ENCODE measurements around the gene ASB4.

ASB4 gene

GRCh38 chr7:95469848-95470247 is 15.9 kb upstream of the ASB4 start:
- Histone ChIP-seq H3K27ac (peak overlapping the region; percentile 17), H3K4me3 (ENCODE audit: low read depth, low read length) (no peak overlapping the region), H3K27me3 (replicated peaks) (no peaks in the 10 kb centered on the region), H3K36me3 (replicated peaks) (no peaks in the 10 kb centered on the region)
- in situ Hi-C loops (cut with HindIII; ENCODE audit: low pct_ligation_motif_present, low sequenced_read_pairs): no loop called here
- no peak for TF ChIP-seq CTCF (IDR thresholded peaks at IDR 0.05; ENCODE audit: low read depth, low read length, missing control alignments)
- DNase-seq: no peak

GRCh38 chr7:95470452-95470851 is 15.3 kb upstream of the ASB4 start:
- Histone ChIP-seq H3K27me3 (replicated peaks) (no peaks in the 10 kb centered on the region), H3K36me3 (replicated peaks) (no peaks in the 10 kb centered on the region), H3K4me3 (ENCODE audit: low read depth, low read length) (no peak overlapping the region), H3K27ac (peak overlapping the region; percentile 17)
- TF ChIP-seq CTCF (IDR thresholded peaks at IDR 0.05; ENCODE audit: low read depth, low read length, missing control alignments): no peak
- in situ Hi-C loops (cut with HindIII; ENCODE audit: low pct_ligation_motif_present, low sequenced_read_pairs): no loop called here
- peak; percentile 81 for DNase-seq

GRCh38 chr7:95471071-95471470 is 14.7 kb upstream of the ASB4 start:
- Histone ChIP-seq H3K27me3 (replicated peaks) (no peaks in the 10 kb centered on the region), H3K4me3 (ENCODE audit: low read depth, low read length) (no peak overlapping the region), H3K36me3 (replicated peaks) (no peaks in the 10 kb centered on the region), H3K27ac (no peak overlapping the region)
- in situ Hi-C loops (cut with HindIII; ENCODE audit: low pct_ligation_motif_present, low sequenced_read_pairs): no loop called here
- TF ChIP-seq CTCF (IDR thresholded peaks at IDR 0.05; ENCODE audit: low read depth, low read length, missing control alignments): no peak
- DNase-seq: no peak

GRCh38 chr7:95472581-95473161 is 13.1 kb upstream of the ASB4 start:
- Histone ChIP-seq H3K27ac (no peak overlapping the region), H3K36me3 (replicated peaks) (no peaks in the 10 kb centered on the region), H3K27me3 (replicated peaks) (no peaks in the 10 kb centered on the region), H3K4me3 (ENCODE audit: low read depth, low read length) (no peak overlapping the region)
- TF ChIP-seq CTCF (IDR thresholded peaks at IDR 0.05; ENCODE audit: low read depth, low read length, missing control alignments): no peak
- no peak for DNase-seq
- in situ Hi-C loops (cut with HindIII; ENCODE audit: low pct_ligation_motif_present, low sequenced_read_pairs): no loop called here

- in situ Hi-C loops (cut with HindIII; ENCODE audit: low pct_ligation_motif_present, low sequenced_read_pairs): no loop called here
- DNase-seq: no peak
- Histone ChIP-seq H3K27ac (no peak overlapping the region), H3K36me3 (replicated peaks) (no peaks in the 10 kb centered on the region), H3K4me3 (ENCODE audit: low read depth, low read length) (no peak overlapping the region), H3K27me3 (replicated peaks) (no peaks in the 10 kb centered on the region)
- no peak for TF ChIP-seq CTCF (IDR thresholded peaks at IDR 0.05; ENCODE audit: low read depth, low read length, missing control alignments)
Measured at GRCh38 chr7:95473276-95473985, 12.3 kb upstream of the ASB4 start.

All from brain microvascular endothelial cell (primary cell).